Fibroblast of lung (primary cell): ENCODE data around the gene ZDHHC14.

Source experiments
- EZH2 ChIP-seq: IDR thresholded peaks from 2 replicates; pipeline ENCODE4 v1.5.1; 2012; ENCODE audit warnings: low read length, control low read depth, mild to moderate bottlenecking; ENCODE audit errors: missing control alignments
- TF ChIP-seq, protein P1 (sequence below), 2 donors: IDR thresholded peaks in 1 of 2; conservative IDR thresholded peaks in 1 of 2; 1 replicate in 1 of 2; 2 replicates in 1 of 2; pipeline ENCODE4 v1.5.1; 2011 to 2012; ENCODE audit warnings: low read length in 2 of 2, control low read depth in 1 of 2, inconsistent platforms in 1 of 2, low read depth in 1 of 2, mild to moderate bottlenecking in 1 of 2

DNA sequence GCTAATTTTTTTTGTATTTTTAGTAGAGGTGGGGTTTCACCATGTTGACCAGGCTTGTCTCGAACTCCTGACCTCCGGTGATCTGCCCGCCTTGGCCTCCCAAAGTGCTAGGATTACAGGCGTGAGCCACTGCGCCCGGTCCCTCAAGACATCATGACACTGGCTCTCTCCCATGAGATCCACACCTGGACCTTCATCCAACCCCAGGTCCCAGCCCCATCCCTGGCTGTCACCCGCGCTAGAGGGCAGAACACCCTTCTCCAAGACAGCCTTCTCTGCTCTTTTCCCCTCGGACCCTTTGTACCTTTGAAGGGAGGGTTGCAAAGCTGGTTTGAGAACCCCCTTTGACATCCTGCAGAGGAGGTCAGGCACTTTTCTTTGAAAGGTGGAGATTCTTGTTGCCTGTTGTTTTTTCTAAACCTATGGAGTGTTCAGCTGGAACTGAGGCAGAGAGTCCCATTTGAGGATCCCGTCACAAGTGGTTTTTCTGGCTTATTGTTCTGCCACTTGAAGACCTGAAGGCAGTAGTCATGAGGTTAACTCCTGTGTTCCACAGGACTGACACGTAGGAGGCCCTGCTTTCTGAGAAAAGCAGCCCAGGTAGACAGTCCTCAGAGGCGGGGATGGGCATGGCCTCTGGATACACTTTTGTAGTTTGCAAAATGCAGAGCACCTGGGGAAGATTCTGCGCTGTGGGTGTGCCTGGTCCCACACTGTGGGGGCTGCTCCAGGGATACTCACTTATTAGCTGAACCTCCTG, 270.9 kb downstream of the ZDHHC14 start:
- TF ChIP-seq, protein P1, sequence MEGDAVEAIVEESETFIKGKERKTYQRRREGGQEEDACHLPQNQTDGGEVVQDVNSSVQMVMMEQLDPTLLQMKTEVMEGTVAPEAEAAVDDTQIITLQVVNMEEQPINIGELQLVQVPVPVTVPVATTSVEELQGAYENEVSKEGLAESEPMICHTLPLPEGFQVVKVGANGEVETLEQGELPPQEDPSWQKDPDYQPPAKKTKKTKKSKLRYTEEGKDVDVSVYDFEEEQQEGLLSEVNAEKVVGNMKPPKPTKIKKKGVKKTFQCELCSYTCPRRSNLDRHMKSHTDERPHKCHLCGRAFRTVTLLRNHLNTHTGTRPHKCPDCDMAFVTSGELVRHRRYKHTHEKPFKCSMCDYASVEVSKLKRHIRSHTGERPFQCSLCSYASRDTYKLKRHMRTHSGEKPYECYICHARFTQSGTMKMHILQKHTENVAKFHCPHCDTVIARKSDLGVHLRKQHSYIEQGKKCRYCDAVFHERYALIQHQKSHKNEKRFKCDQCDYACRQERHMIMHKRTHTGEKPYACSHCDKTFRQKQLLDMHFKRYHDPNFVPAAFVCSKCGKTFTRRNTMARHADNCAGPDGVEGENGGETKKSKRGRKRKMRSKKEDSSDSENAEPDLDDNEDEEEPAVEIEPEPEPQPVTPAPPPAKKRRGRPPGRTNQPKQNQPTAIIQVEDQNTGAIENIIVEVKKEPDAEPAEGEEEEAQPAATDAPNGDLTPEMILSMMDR (conservative IDR thresholded peaks at IDR 0.05 in 1 of 2, IDR thresholded peaks at IDR 0.05 in 1 of 2; ENCODE audit: low read depth in 1 of 2, low read length in 2 of 2): no peak
- no peak for TF ChIP-seq EZH2
